ENCODE results near the gene PDCD2L.
"Not testable (repeated sequence)": the region's sequence is repeated elsewhere in the genome, so short reads cannot be mapped to it uniquely, and the experiment has no call there.

Gene PDCD2L, protein sequence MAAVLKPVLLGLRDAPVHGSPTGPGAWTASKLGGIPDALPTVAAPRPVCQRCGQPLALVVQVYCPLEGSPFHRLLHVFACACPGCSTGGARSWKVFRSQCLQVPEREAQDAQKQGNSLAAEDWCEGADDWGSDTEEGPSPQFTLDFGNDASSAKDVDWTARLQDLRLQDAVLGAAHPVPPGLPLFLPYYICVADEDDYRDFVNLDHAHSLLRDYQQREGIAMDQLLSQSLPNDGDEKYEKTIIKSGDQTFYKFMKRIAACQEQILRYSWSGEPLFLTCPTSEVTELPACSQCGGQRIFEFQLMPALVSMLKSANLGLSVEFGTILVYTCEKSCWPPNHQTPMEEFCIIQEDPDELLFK

DNA sequence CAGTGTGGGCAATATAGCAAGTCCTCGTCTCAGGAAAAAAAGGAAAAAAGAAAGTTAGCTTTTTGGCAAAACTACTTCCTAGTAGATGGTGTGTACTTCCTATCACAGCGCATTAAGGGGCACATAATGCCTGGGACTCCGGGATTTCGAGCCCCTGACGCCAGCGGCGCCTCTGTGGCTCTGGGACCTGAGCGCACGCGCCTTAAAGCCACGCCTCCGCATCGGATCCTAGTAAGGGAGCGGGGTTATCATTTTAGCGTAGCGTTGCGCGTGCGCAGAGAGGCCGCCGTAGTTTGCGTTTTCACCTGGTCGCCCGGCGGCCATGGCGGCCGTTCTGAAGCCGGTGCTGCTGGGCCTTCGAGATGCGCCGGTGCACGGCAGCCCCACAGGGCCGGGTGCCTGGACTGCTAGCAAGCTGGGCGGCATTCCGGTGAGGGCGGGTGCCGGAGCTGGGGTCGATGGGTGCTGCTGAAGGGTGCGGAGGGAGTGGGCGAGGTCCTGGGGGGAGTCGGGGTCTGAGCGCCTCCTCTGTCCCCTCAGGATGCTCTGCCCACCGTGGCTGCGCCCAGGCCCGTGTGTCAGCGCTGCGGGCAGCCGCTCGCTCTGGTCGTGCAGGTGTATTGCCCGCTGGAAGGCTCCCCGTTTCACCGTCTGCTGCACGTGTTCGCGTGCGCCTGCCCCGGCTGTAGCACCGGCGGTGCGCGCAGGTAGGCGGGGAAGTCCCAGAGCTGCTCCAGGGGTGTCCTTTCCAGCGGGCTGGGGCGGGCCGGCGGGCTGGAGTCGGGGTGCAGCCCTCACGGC is at the start of gene PDCD2L:
Gene PDCD2L (plus strand): TSS at position 291 of the 801 bp plus-strand sequence. CDS start 32 bp downstream, at position 323.
- peak; percentile 91 to 93 for DNase-seq

- no peak for DNase-seq
Observed at GRCh38 chr19:34355201-34355600, 49.0 kb upstream of the PDCD2L start.

DNA sequence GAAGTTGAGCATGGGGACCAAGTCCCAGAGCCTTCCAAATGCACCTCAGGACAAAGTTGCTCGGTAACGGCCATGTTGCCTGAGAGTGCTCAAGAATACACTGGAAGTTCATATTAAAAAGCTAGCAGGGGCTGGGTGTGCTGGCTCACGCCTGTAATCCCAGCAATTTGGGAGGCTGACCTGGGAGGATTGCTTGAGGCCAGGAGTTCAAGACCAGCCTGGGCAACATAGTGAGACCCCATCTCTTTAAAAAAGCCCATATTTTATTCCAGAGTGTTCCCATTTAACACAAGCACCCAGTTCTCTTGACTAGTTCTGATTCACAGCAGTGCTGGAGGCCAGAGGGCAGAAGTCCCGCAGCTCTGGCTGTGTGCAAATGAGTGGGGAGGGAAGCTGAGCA is 47.3 kb upstream of the PDCD2L start:
- no peak for DNase-seq

DNA sequence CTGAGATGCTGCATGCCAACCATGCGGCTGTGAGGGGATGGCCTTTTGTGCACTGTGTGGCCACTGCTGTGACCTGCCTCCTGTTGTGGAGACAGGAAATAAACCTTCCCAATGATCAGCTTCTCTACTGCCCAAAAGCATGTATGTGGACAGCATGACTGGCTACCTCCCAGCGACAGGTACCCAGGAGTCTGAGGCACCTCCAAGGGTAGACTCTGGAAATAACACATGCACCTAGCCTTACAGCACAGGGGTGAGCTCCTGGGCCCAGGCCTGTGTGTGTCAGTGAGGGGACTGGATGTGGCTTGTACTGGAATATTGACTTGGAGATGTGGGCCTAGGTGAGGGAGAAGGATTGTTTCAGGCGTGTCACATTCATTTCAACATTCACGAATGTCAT is 46.8 kb upstream of the PDCD2L start:
- DNase-seq, result no peak

DNA sequence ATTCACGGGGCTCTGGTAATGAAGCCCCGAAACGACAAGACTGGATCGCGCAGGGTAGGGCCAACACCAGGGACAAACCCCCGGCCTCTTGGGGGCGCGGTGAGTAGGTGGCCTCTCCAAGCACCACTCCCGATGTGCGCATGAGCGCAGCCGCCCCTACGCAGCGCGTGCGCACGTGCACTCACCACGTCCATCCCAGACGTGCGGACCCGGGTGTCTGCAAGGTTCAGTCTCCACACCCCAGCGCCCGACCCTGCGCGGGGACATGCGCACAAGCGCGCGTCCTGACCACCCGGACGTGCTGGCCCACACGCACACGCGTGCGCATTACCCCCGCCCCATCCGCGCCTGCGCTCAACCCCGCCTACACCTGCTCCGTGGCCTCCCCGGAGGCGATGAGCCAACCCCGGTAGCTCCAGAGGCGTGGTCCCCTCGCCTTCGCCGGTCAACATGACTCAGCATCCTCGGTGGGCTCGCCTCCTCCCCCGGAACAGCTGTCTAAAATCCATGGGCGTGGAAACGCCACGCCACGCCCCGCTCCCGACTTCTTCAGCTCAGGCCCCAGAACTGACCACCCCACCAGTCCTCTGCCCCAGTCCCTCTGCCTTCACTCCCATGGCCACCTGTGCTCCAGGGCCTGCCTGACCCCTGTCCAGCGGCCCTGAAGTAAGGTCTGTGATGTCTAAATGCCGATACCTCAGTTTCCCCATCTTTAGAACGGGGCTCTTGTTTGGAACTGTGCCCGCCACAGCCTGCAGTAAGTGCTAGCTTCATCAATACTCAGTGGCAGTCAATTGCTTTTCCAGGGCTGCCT is 44.9 kb upstream of the PDCD2L start:
- peak; percentile 97 to 98 for DNase-seq

- no peak for DNase-seq
Observed at GRCh38 chr19:34359954-34360315, 44.3 kb upstream of the PDCD2L start.

DNA sequence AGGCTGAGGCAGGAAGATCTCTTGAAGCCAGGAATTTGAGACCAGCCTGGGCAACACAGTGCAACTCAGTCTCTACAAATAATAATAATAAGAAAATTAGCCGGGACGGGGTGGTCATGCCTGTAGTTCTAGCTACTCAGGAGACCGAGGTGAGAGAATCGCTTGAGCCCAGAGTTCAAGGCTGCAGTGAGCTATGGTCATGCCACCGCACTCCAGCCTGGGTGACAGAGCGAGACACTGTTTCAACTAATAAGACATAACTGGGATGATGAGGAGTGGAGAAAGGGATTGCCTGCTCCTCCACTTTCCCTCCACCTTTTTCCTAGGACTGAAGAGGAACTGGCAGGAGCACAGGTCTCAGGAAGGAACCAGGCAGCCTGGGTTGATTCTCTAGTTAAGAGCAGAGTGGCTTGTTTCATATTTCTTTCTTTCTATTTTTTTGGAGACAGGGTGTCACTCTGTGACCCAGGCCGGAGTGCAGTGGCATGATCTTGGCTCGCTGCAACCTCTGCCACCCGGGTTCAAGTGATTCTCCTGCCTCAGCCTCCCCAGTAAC is 43.8 kb upstream of the PDCD2L start:
- no peak for DNase-seq

DNA sequence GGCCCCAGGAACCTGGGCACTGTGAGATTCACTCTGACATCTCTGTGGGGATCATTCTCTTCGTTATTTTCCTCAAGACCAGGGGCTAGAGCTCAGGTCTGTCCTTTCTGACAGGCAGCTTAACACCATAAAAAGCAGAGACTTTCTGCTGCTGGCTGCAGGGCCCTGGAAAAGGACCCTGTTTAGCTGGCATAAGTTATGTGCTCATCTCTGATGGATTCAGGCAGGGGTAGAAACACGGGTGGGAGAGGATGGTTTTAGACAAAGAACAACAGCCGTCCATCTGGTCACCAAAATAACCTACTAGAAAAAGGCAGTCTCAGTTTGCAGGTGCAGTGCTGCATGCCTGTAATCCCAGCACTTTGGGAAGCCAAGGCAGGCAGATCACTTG is 41.5 kb upstream of the PDCD2L start:
- no peak for DNase-seq

GRCh38 chr19:34363094-34363493 is 41.1 kb upstream of the PDCD2L start:
- no peak for DNase-seq

GRCh38 chr19:34363930-34364329 is 40.3 kb upstream of the PDCD2L start:
- DNase-seq, result no peak

DNA sequence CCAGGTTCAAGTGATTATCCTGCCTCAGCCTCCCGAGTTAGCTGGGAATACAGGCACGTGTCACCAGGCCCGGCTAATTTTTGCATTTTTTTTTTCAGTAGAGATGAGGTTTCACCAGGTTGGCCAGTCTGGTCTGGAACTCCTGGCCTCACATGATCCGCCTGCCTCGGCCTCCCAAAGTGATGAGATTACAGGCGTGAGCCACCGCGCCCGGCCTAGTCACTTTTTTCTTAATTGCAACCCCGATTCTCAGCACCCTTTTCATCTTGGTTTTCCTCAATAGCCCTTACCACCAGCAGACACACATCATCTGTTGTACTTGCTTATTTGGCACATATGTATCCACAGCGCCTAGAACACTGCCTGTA is 39.8 kb upstream of the PDCD2L start:
- DNase-seq, result no peak

- peak; percentile 59 to 70 for DNase-seq
Observed at GRCh38 chr19:34364830-34365462, 39.3 kb upstream of the PDCD2L start, which contains the start of gene GPI. TSS of gene GPI (plus strand) at chr19:34365196. CDS start at chr19:34365267, 71 bp downstream.

DNA sequence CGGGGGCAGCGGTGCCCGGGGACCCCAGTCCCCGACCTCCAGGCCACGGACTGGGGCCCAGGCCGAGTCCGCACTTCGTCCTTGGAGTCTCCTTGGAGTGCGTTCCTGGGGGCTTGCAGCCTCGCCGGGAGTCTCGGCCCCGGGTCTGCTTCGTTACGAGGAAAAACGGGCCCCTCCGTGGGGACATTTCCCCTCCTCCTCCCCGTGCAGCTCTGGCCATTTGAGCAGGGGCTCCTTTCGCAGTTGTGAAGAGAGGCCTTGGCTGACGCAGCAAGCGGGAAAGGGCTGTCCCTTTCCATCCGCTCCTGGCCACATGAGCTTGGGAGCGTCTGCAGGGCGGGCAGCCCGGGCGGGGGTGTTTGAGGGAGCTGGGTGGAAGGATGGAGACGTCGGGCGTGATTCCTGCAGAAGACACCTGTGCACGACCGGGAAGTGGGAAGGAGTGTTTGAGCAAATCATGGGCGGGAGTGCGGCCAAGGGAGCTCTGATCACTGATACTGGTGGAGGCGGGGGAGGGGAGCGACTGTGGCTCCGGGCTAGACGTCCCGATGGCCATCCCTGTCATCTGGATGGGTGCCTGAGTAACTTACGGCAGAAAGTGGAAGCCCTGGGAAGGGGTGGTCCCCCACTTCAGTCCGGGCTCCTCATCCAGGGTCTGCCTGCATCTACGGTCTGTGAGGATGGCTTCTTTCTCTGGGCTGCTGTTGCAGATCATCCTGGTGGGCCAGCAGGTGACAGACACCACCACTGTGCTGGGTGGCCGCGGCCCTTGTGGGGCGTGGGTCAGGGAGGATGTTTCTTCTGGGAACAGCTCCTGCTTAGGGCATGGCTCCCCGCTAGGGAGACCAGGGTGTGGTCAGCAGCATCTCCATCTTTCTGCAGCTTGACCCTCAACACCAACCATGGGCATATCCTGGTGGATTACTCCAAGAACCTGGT is 38.5 kb upstream of the PDCD2L start:
- no peak for DNase-seq

DNA sequence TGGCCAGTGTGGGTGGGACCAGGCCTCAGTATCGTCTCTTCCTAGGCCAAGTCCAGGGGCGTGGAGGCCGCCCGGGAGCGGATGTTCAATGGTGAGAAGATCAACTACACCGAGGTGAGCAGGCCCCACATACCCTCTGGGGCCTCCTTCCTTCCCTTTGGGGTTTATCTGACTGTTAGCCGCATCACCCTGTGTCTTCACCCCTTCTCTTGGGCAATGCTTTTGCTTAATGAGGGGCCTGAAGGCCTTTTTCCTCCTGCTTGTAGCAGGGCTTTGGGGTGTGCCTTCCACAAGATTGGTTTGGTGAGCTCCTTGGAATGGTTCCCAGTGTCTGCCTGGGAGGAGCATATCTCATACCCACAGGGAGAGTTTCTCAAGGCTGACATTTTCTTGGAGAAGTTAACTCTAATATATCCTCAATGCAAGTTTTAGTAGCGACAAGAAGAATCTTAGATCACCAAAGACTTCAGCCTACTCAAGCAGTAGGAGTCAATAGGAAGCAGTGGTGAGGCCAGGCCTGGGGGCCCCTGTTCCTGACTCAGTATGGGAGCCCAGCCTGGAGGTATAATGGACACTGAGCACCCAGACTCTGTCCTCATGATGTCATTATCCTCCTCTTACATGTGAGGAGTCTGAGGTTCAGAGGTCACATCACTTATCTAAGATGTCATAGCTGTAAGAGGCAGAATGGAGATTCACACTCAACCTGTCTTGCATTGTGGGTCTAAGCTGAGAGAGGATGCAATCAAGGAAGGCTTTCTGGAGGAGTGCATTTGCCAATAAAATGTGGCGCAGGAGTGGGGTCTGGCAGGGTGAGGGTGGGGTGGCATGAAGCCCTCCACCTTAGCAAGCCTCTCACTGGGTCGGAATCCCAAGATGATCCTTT is 37.2 kb upstream of the PDCD2L start:
- DNase-seq, result peak in 1 of 2 donors; percentile 20

GRCh38 chr19:34367624-34367957 is 36.6 kb upstream of the PDCD2L start:
- no peak for DNase-seq

DNA sequence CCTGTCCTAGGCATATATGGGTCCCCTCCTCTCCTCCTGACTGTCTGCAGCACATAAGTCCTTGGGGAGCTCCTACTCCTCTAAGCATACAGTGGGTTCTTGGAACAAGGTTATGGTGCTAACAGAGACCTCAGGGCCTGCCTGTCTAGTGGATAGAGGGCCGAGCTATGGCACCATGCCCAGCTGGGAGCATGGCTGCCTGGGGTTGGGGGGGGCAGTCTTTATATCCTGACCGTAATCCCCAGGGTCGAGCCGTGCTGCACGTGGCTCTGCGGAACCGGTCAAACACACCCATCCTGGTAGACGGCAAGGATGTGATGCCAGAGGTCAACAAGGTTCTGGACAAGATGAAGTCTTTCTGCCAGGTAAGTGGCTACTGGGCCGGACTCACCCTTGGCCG is 35.9 kb upstream of the PDCD2L start:
- no peak for DNase-seq

DNA sequence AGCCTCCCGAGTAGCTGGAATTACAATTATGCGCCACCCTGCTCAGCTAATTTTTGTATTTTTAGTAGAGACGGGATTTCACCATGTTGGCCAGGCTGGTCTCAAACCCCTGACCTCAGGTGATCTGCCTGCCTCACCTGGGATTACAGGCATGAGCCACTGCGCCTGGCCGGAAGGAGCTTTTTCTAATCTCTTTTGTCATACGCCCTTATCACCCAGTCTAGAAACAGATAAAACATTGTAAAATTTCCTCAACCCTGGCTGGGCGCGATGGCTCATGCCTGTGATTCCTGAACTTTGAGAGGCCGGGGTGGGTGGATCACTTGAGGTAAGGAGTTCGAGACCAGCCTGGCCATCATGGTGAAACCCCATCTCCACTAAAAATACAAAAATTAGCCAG is 35.0 kb upstream of the PDCD2L start:
- not testable (repeated sequence) for DNase-seq

DNA sequence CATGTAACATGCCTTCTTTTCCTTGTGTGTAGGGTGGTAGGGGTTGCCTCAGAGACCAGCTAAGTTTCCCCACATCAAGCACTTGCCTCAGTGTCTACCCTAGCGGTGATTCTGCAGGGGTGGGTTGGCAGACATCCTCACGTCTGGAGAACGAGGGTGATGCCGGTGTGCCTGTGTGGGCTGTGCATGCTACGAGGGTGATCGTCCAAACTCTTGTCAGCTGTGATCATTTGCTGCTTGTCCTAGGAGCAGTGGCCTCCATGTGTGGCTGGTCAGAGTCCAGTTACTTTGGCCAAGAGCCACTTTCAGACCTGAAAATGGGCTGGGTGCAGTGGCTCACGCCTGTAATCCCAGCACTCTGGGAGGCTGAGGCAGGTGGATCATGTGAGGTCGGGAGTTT is 34.1 kb upstream of the PDCD2L start:
- DNase-seq, result no peak

GRCh38 chr19:34370983-34371382 is 33.2 kb upstream of the PDCD2L start:
- no peak for DNase-seq

DNA sequence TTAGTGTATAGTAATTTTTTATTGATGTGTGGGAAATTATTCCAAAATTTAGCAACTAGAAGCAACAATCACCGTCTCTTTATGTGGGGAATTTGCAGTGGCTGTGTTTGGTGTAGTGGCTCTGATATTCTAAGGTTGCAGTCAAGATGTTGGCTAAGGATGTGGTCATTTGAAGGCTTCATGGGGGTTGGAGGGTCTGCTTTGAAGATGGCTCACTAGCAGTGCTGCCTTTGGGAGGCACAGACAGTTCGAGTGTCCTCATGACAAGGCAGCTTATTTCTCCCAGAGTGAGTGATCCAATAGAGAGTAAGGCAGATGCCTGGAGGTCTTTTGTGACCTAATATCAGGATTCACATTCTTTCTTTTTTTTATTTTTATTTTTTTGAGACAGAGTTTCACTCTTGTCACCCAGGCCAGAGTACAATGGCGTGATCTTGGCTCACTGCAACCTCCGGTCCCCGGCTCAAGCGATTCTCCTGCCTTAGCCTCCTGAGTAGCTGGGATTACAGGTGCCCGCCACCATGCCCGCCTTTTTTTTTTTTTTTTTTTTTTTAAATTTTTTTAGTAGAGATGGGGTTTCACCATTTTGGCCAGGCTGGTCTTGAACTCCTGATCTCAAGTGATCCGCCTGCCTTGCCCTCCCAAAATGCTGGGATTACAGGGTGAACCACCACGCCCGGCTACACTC is 30.5 kb upstream of the PDCD2L start:
- no peak for DNase-seq

All from CD4-positive, alpha-beta T cell treated with Interferon alpha-2 for 1 hour (primary cell).